GM10248 (cell line): Measurements from ENCODE around the gene STAT3.
"Not testable (repeated sequence)": the region's sequence is repeated elsewhere in the genome, so short reads cannot be mapped to it uniquely, and the experiment has no call there.

Experiments used
- CTCF ChIA-PET: fragments of 300-600 bp; sonication (Branson Sonifier 250); formaldehyde crosslinking; extraction: SDS; loops from one replicate; lab custom pipeline; 2021; ENCODE audit warnings: antibody characterized with exemption; lab: Yijun Ruan, JAX
- POLR2A ChIA-PET: fragments of 350-650 bp; sonication (Branson Sonifier 250); formaldehyde crosslinking; extraction: SDS; loops from one replicate; lab custom pipeline; 2020; ENCODE audit warnings: antibody characterized with exemption; lab: Yijun Ruan, JAX
- DNase-seq: peaks from one replicate; pipeline ENCODE4 v3.0.0; 2012; ENCODE audit errors: extremely low spot score
- CTCF ChIP-seq: IDR thresholded peaks from 2 replicates; pipeline ENCODE4 v1.5.1; 2012; ENCODE audit warnings: mild to moderate bottlenecking, low read depth; ENCODE audit errors: extremely low read depth, missing control alignments, control extremely low read depth

STAT3 gene

GRCh38 chr17:42270596-42270995 lies 117.6 kb downstream of the STAT3 start:
- ChIA-PET CTCF (interaction anchor here (1.2 kb wide), 3 partner anchors 8 to 136 kb away, joined by 3 read pairs; no protein-coding TSS in a partner anchor), POLR2A (no interaction called here)
- TF ChIP-seq CTCF = no peak
- DNase-seq = no peak

GRCh38 chr17:42270170-42270535 lies 118.1 kb downstream of the STAT3 start:
- TF ChIP-seq CTCF = no peak
- no peak for DNase-seq
- ChIA-PET CTCF (interaction anchor here (1.2 kb wide), 3 partner anchors 9 to 136 kb away, joined by 3 read pairs; no protein-coding TSS in a partner anchor), POLR2A (no interaction called here)

GRCh38 chr17:42268236-42268635 lies 120.0 kb downstream of the STAT3 start:
- DNase-seq = no peak
- no peak for TF ChIP-seq CTCF
- ChIA-PET POLR2A (no interaction called here), CTCF (interaction anchor here (0.8 to 1.5 kb wide), 4 partner anchors 10 to 250 kb away, joined by 3 to 4 read pairs (median 3); no protein-coding TSS in a partner anchor)

- DNase-seq = no peak
- POLR2A ChIA-PET = no interaction called here
- CTCF ChIA-PET = interaction anchor here (1.3 to 1.5 kb wide), 2 partner anchors 9 to 45 kb away, joined by 3 to 4 read pairs; no protein-coding TSS in a partner anchor
- TF ChIP-seq CTCF = no peak
These were observed 121.1 kb downstream of the STAT3 start for GRCh38 chr17:42266918-42267766.

- TF ChIP-seq CTCF = no peak
- ChIA-PET POLR2A (no interaction called here), CTCF (interaction anchor here (1.2 kb wide), 1 partner anchor 17 kb away, joined by 3 read pairs; no protein-coding TSS in a partner anchor)
- no peak for DNase-seq
These were observed 121.8 kb downstream of the STAT3 start for GRCh38 chr17:42266462-42266861.

- DNase-seq, POLR2A ChIA-PET: not testable (repeated sequence)
- CTCF ChIA-PET = interaction anchor here (1.6 kb wide), 1 partner anchor 18 kb away, joined by 3 read pairs; no protein-coding TSS in a partner anchor
These were observed 123.9 kb downstream of the STAT3 start for GRCh38 chr17:42264366-42264765.
